Dedifferentiated amniotic fluid mesenchymal stem cell (primary cell): ENCODE results near the gene PLXDC2.

ENCODE experiments used
- DNase-seq: peaks from one replicate; pipeline ENCODE4 v3.0.0-alpha.2; 2016; ENCODE audit errors: extremely low spot score

Gene PLXDC2

GRCh38 chr10:19937989-19938388 lies 121.8 kb downstream of the PLXDC2 start:
- no peak for DNase-seq

GRCh38 chr10:19941206-19941880 lies 125.1 kb downstream of the PLXDC2 start:
- no peak for DNase-seq

GRCh38 chr10:19944911-19945663 lies 128.9 kb downstream of the PLXDC2 start:
- no peak for DNase-seq

GRCh38 chr10:19946245-19946644 lies 130.0 kb downstream of the PLXDC2 start:
- DNase-seq = no peak

- no peak for DNase-seq
These were observed 130.6 kb downstream of the PLXDC2 start for GRCh38 chr10:19946791-19947190.

GRCh38 chr10:19947215-19947614 lies 131.0 kb downstream of the PLXDC2 start:
- no peak for DNase-seq

- no peak for DNase-seq
These were observed 131.4 kb downstream of the PLXDC2 start for GRCh38 chr10:19947656-19948055.

GRCh38 chr10:19952224-19953010 lies 136.2 kb downstream of the PLXDC2 start:
- DNase-seq = no peak

- no peak for DNase-seq
These were observed 138.4 kb downstream of the PLXDC2 start for GRCh38 chr10:19954601-19955000.

- DNase-seq = no peak
These were observed 140.3 kb downstream of the PLXDC2 start for GRCh38 chr10:19956516-19957032.

GRCh38 chr10:19958787-19959186 lies 142.6 kb downstream of the PLXDC2 start:
- no peak for DNase-seq

- no peak for DNase-seq
These were observed 145.1 kb downstream of the PLXDC2 start for GRCh38 chr10:19961076-19962053.

GRCh38 chr10:19964625-19965024 lies 148.4 kb downstream of the PLXDC2 start:
- DNase-seq = no peak

GRCh38 chr10:19966751-19967150 lies 150.5 kb downstream of the PLXDC2 start:
- no peak for DNase-seq

- no peak for DNase-seq
These were observed 151.7 kb downstream of the PLXDC2 start for GRCh38 chr10:19967981-19968380.

- no peak for DNase-seq
These were observed 152.5 kb downstream of the PLXDC2 start for GRCh38 chr10:19968745-19969144.

- no peak for DNase-seq
These were observed 154.0 kb downstream of the PLXDC2 start for GRCh38 chr10:19970256-19970655.

GRCh38 chr10:19970717-19971116 lies 154.5 kb downstream of the PLXDC2 start:
- DNase-seq = no peak

GRCh38 chr10:19971343-19972052 lies 155.3 kb downstream of the PLXDC2 start:
- no peak for DNase-seq

- no peak for DNase-seq
These were observed 157.9 kb downstream of the PLXDC2 start for GRCh38 chr10:19974138-19974537.

- no peak for DNase-seq
These were observed 158.3 kb downstream of the PLXDC2 start for GRCh38 chr10:19974554-19974953.
